MM.1S (cell line): ENCODE data around the gene NEK11.

ENCODE experiments used
- CTCF ChIP-seq: fragments of 300-600 bp; sonication (generic); IDR thresholded peaks from 2 replicates; pipeline ENCODE4 v1.5.1; 2016; ENCODE audit warnings: antibody characterized with exemption, low read length, mixed read lengths
- EZH2 ChIP-seq: fragments of 300-600 bp; sonication (generic); optimal IDR thresholded peaks from 2 replicates; pipeline ENCODE3; 2017; ENCODE audit warnings: low read depth, mild to moderate bottlenecking, antibody characterized with exemption, low read length, mixed read lengths
- EZH2phosphoT487 ChIP-seq: fragments of 300-600 bp; sonication (generic); IDR thresholded peaks from 2 replicates; pipeline ENCODE4 v1.6.1; 2018; ENCODE audit warnings: antibody characterized with exemption, low read length

GRCh38 chr3:131200636-131201199, 174.0 kb downstream of the NEK11 start:
- TF ChIP-seq CTCF (no peak), EZH2phosphoT487 (no peak), EZH2 (no peak)
